HG03060 (cell line): ENCODE results near the gene ADAP1.
"Not testable (repeated sequence)": the region's sequence is repeated elsewhere in the genome, so short reads cannot be mapped to it uniquely, and the experiment has no call there.

Experiments
- ATAC-seq: cut with Tn5 transposase; IDR thresholded peaks from one replicate; pipeline ENCODE4 v1.9.1; 2021; ENCODE audit warnings: low read depth, moderate number of reproducible peaks; ENCODE audit not compliant: unreplicated experiment

ADAP1 gene

GRCh38 chr7:910931-911431, 43.5 kb downstream of the ADAP1 start:
- ATAC-seq = no peak

DNA sequence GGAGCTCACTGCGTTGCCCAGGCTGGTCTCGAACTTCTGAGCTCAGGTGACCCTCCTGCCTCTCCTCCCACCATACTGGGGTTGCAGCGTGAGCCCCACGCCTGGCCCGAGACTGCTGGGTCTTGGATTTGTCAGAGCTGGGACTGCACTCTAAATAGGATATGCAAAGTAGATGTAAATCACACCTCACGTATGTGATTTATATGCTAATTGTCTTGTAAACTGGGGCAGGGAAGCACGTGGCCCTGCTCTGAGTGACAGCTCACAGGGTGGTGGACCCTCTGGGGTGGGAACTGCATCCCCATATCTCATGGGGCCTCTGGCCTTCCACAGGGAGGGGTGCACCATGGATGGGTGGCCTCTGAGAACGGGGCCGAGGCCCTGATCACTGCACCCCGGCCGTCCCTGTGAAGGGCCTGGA, 44.0 kb downstream of the ADAP1 start:
- ATAC-seq = no peak

DNA sequence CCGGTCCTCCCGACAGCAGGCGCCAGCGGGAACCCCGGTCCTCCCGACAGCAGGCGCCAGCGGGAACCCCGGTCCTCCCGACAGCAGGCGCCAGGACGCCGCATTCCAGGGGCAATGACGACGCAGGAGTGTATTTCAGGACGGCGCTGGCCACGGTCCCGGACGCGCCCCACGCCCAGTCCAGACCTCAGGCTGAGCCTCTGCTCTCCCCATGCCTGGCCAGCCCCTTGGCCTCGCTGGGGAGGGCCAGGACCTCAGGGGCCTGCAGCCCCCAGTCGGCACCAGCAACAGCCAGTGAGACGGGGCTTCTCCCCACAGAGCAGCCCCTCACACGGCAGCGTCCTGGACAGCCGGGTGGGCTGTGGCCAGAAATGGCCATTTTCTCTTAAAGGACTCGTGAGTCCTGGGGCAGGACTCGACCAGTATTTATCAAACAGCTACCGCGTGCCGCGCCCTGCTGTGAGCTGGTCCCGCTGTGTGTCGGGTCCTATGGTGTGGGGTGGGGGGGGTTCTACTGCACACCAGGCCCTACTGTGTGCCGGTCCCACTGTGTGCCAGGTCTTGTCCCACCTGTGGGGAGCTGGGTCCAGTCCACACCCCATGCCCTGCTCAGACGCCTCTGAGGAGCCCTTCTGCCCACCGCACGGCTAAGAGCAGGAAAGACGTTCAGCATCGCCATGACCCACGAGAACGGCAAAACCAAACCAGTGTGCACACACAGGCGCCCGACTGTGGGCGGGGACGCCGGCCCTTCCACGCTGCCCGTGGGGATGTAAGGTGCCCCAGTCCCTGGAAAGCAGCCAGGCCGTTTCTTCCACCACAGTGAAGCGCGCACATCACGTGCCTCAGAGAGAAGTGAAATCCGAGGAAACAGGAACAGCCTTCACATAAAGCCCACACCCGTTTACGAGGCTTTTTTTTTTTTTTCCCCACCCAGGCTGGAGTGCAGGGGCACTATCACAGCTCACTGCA, 44.8 kb downstream of the ADAP1 start:
- no peak for ATAC-seq

DNA sequence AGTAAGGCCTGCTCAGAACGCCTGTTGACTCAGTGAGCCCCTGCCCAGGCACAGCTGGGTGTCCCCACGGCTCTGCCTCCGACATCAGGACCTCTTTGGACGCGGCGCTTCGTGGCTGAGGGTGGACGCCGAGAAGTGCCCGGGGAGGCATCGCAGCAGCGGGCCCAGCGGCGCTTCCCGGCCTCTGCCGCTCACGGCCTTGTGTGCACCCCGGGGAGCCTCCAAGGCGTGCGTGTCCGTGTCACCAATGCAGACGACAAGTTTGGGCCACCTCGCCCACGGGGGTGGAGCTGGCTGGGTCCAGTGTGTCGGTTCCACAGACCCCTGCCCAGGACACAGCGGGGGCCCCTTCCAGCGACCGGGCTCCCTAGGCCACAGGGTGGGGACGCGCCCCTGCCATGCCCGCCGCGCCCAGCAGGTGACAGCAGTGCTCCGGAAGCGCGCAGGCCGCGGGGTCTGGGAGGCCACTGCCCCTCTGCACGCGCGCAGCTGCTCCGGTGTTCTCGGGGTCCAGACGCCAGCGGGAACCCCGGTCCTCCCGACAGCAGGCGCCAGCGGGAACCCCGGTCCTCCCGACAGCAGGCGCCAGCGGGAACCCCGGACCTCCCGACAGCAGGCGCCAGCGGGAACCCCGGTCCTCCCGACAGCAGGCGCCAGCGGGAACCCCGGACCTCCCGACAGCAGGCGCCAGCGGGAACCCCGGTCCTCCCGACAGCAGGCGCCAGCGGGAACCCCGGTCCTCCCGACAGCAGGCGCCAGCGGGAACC, 45.7 kb downstream of the ADAP1 start:
- ATAC-seq = not testable (repeated sequence)

- ATAC-seq = no peak
Measured at GRCh38 chr7:908159-908581, 46.3 kb downstream of the ADAP1 start.

- no peak for ATAC-seq
Measured at GRCh38 chr7:907158-907980, 47.1 kb downstream of the ADAP1 start.

DNA sequence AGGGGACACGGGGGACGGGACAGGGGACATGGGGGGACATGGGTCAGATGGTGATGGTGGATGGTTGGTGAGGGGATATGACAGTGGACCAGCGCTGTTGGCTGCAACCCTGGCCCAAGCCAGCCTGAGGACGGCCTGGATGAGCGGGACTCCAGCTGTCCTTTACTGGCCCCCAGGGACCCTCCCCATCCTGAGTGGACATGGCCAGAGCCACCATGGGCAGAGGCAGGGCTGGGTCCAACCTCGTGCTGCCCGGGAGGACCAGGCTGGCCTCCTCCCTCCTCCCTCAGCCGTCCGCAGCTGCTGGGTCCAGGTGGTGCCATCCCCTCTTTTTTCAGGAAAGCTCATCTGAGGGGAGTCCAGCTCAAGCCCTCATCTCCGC, 47.7 kb downstream of the ADAP1 start:
- ATAC-seq = no peak

- no peak for ATAC-seq
Measured at GRCh38 chr7:904847-905246, 49.6 kb downstream of the ADAP1 start.

DNA sequence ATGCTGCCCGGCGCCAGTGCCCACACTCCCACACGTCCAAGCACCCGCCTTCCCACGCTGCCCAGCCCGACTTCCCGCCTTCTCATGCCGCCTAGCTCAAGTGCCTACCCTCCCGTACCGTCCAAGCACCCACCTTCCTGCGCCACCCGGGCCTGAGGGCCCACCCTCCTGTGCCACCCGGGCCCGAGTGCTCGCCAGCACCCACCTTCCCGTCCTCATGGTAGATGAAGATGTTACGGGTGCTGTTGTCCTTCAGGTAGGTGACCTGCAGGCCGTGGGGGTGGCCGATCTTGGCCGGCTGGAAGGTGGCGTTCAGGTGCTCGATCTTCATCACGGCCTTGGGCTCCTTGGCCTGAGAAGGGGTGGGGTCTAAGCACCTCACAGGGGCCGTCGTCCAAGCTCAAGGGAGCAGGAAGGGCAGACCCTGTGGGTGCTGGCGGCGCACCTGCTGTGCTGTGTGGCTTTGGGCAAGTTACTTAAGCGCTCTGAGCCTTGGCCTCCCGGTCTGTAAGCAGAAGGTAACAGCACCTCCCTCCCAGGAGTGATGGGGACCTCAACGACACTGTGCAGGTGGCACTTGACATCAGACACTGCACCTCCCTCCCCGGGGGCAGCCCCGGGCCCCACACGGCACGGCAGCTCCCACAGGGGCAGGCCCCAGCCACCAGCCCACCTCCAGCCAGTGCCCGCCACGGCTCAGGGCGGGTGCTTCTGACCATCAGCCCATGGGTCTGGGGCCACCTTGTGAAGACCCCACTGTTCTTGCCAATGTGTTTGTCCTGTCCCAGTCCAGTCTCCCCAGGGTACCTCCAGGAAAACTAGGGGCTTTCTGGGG, 50.3 kb downstream of the ADAP1 start:
- no peak for ATAC-seq

DNA sequence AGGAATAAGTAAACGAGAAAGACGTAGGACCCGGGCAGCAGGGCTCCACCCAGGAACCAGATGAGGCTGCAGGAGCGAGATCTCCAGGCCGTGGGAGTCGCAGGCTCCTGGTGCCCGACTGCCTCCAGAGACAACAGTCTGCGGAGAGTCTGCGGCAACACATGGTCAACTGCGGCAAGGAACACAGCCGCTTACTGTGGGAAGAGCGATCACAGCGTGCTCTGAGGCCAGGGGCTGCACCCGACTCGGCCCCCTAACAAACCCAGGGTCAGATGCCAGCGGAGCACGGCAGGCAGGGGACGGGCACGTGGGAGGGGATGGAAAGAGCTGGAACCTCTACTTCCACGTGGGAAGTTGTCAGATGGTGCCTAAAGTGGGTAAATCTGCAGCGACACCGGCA, 51.5 kb downstream of the ADAP1 start:
- ATAC-seq = no peak

GRCh38 chr7:901388-902154, 52.9 kb downstream of the ADAP1 start:
- ATAC-seq = no peak

DNA sequence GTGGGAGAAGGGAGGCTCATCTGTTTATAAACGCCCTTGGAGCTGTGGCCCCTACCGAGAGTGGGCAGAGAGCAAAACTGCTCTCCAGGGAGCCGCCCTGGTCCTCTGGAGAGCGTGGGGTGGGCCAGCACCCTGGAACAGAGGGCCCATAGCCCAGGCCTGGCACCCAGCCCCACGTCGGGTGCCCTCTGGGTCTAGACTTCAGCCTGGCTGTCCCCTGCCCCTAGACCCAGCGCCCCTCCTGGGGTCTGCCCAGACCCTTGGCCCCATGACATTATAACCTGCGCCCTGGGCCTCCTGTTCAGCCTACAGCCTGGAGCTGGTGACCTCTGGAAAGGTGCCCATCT, 53.5 kb downstream of the ADAP1 start:
- ATAC-seq = no peak

- ATAC-seq = no peak
Measured at GRCh38 chr7:900331-901040, 54.0 kb downstream of the ADAP1 start.

GRCh38 chr7:899806-900205, 54.7 kb downstream of the ADAP1 start:
- ATAC-seq = no peak

DNA sequence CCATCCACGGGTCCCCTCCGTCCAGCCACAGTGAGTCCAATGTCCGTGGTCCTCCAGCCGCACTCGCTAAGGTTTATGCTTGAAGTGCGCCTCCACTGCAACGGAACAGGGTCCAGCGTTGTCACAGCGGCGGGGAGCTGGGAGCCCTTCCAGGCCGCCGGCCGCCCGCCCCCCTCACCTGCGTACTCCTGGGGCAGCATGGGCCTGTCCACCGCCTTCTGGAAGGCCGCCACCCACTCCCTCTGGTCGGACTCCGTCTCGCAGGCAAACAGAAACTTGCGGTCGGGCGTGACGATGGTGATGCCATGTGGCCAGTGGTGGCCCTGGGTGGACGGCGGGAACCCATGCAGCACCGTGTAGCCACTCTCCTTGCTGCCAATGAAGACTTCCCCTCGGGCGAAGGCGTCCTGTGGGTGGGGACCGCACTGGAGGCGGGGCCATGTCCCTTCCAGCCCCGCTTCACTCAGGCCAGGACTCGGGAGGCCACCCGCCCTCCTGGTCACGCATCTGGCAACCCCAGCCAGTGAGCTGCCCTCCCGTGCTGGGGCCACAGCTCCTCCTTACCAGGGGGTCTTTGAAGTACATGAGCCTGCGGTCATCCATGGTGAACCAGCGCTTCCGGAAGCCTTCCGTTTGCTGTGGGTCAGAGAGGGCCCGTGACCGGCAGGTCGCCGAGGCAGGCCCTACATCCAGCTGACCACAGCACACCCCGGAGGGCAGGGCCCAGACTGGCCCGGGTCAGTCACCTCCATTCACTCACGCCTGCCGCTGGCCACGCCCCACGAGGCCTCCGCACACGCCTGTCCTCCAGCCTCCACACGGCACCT, 55.4 kb downstream of the ADAP1 start:
- ATAC-seq = no peak

DNA sequence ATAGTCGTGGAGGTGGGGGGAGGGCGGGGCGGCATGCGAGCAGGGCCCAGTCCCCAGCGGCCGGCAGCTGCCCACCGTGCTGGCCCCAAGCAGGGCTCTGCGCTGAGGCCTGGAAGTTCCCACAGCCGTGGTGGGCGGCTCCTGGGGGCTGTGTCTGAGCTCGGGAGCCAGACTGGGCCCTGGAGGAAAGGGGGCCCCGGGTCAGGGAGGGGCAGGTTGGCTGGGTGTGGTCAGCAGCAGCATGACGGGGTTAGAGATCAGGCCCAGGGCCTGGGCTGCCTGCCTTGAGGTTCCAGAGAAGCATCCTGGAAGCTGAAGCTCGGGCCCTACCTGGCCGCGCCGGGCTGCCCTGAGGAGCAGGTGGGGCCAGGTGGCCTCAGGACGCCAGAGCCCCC, 56.0 kb downstream of the ADAP1 start:
- ATAC-seq = no peak

DNA sequence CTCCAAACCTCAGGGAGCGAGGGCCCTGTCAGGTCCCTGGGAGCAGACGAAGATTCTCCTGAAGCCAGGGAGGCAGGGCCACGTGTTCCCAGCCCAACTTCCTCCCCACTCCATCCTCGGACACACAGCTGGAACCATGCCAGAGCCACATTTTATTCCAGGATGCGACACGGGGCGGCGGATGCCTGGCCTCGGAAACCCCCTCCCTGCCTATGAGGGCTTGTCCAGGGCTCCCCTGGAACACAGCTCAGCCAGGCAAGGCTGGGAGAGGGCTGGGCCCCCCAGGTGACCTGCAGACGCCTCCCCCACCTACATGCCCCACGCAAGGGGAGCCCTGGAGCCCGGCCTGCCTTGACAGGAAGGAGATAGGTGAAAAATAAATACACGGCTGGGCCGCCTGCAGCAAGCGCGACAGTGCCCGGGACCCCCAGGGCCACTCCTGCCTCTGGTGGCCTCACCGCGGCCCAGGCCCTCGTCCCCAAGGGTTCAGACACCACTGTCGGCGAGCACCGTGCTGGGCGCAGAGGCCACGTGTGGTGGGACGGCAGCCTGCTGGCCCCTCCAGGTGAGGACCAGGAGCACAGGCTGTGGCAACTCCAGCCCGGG, 56.6 kb downstream of the ADAP1 start:
- ATAC-seq = no peak
